ENCODE data around the gene ZNF621.

ZNF621 gene

DNA sequence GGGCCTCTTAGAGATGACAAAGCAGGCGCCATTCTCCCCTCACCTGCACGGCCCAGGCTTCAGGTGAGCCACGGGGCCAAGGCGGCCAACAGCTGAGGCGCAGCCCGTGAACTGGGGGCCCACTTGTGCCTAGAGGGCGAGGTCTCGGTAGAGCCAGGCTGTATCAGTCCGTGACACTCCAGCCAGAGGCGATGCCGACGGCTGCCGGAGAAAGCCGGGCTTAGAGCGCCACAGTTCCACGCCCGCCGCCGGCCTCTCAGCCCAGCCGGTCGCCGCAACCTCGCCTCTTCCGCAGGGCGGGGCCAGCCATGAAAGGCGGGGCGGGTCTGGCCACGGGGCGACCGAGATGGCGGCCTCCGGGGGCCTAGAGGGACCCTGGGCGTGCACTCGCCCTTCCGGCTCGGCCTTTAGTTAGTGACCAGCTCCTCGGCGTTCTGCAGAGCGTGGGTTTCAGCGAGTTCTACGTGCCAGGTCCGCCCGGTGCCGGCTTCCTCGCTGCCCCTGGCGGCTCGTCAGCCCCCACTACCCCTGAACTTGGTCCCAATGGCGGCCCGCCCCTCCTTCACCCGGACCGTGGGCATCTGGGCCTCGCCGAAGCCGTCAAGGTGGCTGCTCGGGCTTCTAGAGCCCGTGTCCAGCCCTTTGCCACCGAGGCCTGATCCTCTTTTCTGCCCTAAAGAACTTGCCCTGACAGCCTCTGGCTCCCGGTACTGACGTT lies at the start of gene ZNF621:
Gene ZNF621, plus strand, starts transcription at position 393 of the 718 bp plus-strand sequence. CDS start 881 bp downstream, outside the sequence.
- DNase-seq, result no peak

DNA sequence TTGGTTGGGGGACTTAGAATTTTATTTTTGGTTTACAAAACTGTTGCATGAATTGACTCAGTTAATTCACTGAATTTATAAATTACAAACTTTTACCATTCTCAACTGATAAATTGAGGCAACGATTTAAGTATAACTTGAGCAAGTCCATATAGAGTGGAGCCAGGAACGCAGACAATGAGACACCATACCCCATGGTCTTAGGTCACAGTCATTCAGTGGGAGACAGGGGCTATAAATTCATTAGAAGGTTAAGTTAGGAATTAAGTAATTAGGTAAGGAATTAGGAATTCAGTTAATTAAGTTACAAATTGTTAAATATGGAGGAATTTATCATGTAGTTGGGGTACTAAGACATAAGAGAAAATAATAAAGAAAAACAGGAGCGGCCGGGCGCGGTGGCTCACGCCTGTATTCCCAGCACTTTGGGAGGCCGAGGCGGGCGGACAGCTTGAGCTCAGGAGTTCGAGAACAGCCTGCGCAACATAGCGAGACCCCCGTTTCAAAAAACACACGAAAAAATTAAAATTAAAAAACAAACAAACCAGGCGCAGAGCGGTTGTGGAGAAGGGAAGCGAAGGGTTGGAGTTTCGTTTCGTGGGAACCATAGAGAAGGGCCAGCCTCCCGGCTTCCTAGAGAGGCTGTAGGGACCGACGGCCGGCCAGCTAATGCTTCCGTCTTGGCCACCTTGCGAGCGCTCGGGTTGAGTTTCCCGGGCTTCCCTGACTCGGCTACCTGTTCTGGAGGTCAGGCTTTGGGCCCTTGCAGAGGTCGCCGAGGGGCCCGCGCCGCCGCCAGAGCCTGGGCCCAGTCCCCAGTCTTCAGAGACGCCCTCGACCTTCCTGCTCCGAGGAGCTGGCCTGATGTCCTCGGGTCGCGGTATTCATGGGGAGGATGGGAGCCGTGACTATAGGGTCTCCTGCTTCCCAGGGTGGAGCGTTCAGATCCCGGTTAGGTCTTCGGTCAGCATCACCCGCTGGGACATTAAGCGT lies 48.0 kb upstream of the ZNF621 start, which contains the start of gene ZNF619:
Gene ZNF619, plus strand, starts transcription at position 645 of the 993 bp plus-strand sequence. CDS start 858 bp downstream, outside the sequence.
- DNase-seq, result no peak

DNA sequence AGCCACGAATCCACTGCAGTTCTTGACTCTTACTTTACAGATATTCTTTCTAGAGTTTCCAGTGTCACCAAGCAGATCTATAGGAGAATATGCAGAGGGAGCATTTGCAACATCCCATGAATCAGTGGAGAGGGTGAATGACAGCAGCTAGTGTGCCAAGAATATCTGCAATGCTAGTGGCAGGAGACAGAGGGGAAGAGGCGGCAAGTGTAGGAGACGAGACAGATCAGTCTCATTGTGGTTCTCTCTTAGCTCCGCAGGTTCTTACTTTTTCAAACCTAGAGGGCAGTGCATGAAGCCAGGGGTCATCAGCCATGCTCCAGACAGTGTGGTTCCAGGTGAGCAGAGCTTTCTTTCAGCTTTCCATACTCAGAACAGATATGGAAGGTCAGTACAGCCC lies 47.1 kb upstream of the ZNF621 start:
- no peak for DNase-seq

DNA sequence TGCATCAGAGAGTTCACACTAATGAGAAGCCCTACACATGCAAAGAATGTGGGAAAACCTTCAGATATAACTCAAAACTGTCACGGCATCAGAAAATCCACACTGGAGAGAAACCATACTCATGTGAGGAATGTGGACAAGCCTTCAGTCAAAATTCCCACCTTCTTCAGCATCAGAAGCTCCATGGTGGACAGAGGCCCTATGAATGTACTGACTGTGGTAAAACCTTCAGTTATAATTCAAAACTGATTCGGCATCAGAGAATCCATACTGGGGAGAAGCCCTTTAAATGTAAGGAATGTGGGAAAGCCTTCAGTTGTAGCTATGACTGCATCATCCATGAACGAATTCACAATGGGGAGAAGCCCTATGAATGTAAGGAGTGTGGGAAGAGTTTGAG lies 37.6 kb upstream of the ZNF621 start:
- DNase-seq, result no peak

DNA sequence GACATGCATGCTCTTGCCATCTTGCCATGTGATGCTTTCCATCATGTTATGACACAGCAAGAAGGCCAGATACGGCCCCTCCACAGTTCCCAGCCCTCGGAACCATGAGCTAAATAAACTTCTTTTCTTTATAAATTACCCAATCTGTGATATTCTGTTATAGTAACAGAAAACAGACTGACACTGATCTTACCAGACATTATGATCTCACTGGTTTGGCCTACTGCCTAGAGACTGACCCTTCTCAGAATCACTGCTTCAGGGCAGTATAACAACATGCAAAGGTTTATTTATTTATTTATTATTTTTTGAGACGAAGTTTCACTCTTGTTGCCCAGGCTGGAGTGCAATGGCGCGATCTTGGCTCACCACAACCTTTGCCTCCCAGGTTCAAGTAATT lies 33.8 kb upstream of the ZNF621 start:
- no peak for DNase-seq

DNA sequence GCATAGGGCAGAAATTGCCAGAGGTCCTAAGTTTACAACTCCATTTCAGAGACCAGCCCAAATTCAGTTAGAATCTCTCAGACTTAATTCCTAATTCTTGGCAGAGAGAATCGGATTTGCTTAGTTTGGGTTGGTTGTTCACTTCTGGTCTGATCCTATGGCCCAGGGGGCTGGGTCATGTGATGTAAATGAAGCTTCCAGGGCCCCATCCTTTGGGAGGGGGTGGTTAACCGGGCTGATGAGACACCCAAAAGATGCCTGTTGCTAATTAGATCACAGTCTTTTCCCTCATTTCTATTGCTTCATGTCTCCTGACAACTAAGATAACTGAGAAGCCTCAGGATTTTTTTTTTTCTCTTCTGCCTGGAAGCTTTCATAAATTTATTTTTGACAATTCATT lies 30.1 kb upstream of the ZNF621 start:
- DNase-seq, result no peak

DNA sequence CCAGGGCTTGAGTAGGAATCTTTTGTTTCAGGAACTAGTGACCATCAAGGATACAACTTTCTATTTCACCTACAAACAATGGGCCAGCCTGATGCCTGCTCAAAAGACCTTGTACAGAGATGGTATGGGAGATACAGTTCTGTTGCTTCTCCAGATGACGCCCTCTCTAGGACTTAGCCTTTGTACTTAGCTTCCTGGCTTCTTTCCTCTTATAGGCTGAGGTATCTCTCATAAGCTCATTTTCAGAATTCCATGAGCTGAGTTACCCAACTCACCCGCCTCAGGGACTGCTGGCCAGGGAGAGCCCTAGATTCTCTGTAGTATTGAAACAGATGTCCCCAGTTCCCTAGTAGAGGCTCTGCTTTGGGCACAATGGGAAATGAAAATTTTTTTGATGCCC lies 27.5 kb upstream of the ZNF621 start:
- no peak for DNase-seq

DNA sequence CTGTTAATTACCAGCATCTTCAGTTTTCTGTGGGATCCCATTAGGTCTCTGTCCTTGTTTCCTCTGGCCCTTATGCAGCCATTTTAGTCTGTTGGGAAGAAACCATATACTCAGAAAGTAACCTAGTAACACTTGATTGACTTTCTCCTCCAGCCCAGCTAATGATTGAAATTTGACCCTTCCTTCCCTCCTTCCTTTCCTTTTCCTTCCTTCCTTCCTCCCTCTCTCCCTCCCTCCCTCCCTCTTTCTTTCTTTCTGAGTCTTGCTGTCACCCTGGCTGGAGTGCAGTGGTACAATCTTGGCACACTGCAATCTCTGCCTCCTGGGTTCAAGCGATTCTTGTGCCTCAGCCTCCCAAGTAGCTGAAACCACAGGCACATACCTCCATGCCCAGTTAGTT lies 24.8 kb upstream of the ZNF621 start:
- no peak for DNase-seq

DNA sequence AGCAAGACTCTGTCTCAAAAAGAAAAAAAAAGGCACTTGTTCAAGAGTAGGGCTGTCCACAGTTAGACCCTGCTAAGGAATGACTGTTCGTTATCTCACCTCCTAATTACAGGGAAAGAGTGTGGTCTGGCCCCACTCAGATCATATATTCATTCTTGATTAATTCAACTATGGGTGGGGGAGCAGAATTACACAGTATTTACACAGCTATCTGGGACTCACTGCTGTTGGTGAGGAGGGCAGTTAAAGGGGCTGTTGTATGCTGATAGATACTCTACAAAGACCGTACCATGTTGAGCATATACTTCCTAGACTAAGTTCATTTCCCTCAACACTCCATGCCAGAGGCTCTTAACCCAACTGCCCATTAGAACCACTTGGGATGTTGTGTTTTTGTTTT lies 22.7 kb upstream of the ZNF621 start:
- DNase-seq, result no peak

DNA sequence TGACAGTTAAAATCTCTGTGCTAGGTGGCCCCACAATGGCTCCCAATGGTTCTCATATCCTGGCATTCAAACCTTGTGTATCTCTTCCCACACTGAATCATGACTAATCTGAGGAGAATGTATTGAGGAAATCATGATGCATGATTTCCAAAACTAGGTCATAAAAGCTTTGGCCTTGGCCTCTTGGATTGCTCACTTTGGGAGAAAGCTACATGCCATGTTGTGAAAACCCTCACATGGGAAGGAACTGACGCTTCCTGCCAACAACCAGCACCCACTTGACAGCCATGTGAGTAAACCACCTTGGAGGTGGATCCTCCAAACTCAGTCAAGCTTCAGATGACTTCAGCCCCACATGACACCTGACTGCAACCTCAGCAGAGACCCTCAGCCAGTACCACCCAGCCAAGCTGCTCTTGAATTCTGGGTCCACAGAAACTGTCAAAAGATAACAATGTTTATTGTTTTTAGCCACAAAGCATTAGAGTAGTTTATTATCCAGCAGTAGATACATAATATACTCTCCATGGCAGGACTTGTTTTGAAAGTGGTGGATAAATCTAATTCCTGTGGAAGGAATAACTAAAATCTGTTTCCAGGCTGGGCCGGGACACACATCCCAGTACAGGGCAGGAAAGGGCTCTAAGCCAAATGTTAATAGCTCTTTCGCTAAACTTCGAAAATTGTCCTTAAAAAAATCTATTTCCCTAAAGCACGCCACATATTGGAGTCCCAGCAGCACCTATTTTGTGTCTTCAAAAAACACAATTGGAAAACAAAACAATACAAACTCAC lies 19.9 kb upstream of the ZNF621 start:
- no peak for DNase-seq

DNA sequence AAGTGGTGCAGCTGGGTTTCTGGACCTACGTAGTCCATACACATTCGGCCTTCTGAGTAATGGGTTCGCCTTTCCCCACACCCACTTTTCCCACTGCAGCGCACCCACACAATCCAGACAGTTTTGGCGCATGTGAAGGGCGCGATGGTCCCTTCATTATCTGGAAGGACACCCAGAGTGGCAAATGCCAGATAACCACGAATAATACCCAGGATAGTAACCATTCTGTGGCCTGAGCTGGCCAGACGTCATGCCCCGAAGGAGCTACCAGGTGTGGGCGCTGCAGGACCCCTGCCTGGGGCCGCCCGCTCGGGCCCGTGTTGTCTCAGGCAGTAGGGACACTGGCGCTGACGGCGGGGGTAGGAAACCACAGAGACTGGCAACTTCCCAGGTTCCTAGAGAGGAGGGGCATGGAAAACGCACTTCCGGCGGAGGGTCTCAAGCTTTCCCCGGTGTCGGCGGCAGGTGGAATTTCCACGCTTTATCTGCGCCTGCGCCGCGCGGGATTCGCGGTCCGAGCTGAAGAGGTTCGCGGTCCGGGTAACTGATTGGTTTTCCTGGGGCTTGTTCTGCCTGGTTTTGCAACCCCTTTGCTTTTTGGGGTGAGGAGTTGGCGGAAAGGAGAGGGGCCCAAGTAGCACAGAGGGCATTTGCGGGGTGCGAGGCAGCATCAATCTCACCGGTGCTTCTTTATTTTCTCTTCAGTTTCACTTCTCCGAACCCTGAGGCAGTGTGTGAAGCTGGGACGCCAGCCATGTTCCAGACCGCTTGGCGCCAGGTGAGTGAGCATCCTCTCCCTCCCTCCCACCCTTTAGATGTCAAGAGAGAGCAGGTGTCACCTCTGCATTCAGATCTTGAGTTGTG lies 18.9 kb upstream of the ZNF621 start, which contains the start of gene ZNF620:
Gene ZNF620, plus strand, starts transcription at position 441 of the 864 bp plus-strand sequence. Its CDS starts 314 bp downstream, at position 755.
- DNase-seq, result no peak

DNA sequence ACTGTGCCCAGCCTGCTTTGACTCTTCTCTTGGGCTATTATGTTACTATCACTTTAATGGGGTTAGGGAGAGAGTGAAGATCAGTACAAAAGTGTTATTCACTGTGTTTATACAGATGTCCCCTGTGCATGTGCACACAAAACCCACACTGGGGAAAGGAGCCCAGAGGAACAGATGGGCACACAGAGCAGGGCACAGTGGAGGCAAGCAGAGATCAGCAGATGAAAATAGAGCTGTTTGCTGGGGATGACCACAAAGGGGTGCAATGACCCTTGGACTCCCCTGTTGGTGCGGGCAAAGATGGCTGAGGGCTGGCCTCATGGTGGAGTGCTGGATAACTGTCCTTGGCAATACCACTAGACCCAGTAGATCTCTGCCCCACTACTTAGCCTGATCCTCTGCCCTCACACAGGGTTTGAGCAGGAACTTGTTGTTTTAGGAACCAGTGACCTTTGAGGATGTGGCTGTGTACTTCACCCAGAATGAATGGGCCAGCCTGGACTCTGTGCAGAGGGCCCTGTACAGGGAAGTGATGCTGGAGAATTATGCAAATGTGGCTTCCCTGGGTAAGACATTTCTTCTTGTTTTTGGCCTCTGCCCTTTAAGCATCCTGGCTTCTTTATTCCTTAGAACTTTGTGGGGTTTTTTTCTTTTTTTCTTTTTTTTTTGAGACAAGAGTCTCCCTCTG lies 13.6 kb upstream of the ZNF621 start:
- DNase-seq, result no peak

DNA sequence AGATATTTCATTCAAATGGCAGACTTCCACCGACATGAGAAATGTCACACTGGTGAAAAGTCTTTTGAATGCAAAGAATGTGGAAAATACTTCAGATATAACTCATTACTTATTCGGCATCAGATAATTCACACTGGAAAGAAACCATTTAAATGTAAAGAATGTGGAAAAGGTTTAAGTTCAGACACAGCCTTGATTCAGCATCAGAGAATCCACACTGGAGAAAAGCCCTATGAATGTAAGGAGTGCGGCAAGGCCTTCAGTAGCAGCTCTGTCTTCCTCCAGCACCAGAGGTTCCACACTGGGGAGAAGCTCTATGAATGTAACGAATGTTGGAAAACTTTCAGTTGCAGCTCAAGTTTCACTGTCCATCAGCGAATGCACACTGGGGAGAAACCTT lies 8.6 kb upstream of the ZNF621 start:
- DNase-seq, result no peak

DNA sequence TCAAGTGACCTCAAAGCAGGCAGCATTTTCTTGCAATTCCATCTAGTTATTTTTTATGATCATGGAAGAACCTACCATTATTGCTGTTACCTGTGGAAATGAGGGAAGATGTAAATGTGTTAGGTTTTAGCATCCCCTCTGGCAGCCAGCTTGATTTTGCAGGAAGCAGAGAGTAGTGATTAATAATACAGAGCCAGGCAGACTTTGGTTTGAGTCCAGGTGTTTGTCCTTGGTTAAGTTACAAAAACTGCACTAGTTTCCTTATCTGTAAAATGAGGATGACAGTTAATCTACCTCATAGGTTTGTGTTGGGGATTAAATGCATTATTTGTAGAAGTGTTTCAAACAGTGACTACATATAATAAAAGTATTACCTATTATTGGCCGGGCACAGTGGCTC lies 6.7 kb upstream of the ZNF621 start:
- no peak for DNase-seq

DNA sequence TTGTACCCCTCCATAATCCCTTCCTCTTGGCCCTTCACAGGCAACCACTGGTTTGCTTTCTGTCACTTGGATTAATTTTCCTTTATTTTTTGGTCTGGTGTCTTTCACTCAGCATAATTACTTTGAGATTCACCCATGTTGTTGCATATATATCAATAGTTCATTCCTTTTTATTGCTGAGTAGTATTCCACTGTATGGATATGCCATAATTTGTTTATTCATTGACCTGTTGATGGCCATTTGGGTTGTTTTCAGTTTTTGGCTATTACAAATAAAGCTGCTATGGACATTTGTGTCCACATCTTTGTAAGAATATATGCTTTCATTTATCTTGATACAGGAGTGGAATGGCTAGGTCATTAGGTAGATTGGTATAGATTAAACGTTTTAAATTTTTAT lies 5.9 kb upstream of the ZNF621 start:
- no peak for DNase-seq

DNA sequence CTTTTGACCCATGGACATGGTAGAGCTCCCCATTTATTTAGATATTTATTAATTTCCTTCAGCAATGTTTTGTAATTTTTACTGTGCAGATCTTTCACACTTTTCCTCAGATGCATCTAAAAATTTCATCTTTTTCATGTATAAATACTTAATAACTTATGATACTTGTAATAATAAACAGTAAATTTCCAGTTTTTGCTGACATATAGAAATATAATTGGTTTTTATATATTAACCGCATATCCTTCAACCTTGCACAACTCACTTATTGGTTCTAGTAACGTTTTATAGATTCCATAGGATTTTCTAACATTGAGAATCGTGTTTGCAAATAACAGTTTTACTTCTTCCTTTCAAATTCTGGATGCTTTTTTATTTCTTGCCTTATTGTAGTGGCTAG lies 3.5 kb upstream of the ZNF621 start:
- DNase-seq, result no peak

DNA sequence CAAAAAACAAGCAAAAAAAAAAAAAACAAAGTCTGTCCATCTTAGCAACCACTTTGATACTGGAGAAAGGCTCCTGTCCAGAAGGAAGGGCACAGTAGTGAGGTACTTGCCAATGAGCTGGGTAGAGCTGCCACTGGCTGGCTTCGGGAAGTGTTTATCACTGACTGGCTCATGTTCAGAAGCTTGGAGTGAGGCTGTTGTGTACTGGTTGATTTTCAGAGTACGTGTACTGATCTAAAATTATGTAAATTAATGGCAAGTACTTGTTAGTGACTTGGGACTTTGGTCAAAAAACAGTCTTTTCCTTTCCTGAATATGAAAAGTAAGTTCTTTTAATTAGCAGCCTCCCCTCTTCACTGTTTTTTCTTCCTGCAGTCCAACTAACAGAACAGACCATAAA lies 979 bp upstream of the ZNF621 start:
- DNase-seq, result no peak

DNA sequence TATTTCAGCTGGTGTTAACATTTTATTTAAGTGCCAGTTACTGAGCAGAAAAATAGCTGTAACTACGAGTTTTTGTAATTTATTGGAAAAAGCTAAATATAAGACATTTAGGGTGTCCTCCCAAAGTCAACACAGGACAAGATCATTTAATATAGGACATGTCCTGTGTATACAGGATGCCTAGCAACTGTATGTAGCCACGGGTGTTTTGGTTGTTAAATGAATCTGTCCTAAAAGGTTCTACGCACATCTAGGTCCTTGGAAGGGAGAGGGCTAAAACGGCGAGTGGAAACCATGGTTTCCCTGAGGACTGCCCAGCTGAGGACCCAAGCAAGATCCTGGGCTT lies 565 bp upstream of the ZNF621 start:
- DNase-seq, result no peak

DNA sequence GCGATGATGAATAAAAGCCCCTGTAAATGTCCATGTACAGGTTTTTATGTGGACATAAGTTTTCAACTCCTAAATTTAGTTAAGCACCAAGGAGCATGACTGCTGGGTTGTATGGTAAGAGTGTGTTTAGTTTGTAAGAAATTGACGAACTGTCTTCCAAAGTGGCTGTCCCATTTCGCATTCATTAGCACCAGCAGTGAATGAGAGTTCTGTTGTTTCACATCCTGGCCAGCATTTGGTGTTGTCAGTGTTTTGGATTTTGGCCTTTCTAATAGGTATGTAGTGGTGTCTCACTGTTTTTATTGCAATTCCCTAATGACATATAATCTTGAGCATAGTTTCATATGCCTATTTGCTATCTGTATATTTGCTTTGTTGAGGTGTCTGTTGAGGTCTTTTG lies 3.7 kb downstream of the ZNF621 start:
- no peak for DNase-seq

DNA sequence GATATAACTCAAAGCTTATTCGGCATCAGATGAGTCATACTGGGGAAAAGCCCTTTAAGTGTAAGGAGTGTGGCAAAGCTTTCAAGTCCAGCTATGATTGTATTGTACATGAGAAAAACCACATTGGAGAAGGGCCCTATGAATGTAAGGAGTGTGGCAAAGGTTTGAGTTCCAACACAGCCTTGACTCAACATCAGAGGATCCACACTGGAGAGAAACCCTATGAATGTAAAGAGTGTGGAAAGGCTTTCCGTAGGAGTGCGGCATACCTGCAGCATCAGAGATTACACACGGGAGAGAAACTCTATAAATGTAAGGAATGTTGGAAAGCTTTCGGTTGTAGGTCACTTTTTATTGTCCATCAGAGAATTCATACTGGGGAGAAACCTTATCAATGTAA lies 7.5 kb downstream of the ZNF621 start:
- no peak for DNase-seq

DNA sequence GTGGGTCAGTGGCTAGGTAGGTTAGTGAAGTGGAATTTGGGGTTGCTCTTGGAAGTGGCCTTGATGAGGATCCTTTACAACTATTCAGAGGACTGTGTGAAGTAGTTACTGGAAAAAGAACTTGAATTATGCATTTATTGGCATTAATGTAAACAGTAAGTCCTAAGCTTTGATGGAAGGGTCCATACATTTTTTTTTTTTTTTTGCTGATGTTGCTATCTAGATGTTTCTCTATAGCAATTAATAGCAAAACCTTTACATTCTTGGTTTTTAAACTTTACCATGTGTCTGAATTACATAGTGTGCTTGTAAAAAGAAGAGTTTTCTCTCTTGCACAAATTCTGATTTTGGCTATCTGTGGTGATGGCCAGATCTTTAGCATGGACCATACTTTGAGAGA lies 9.5 kb downstream of the ZNF621 start:
- no peak for DNase-seq

DNA sequence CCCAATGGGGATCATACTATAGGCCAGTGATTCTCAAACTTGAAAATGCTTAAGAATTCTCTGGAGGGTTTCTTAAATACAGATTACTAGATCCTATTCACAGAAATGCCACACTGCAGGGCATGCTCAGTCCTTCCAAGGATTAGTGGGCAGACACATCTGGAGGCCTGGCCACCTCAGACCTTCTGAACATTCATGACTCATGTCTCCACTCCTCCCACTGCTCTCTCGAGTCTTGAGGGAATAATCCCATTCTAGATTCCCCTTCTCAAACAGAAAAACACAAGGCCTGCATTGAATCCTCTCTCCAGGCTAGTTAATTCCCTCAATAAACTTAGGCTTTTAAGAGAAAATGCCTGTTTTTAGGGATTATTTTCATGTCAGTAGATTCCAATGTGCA lies 22.1 kb downstream of the ZNF621 start:
- no peak for DNase-seq

All from NCI-H1436 treated with DMSO at 0.1 percent for 48 hours (cell line).